Measurements from ENCODE around the gene NPHP3. TPM values are rescaled to one million over a fixed set of nuclear protein-coding genes. Genes with fewer than 3 reads are reported as not detected.
A peak's percentile ranks its signal among the peaks of the same experiment; 100 is the strongest.

Gene NPHP3
- total RNA-seq, 1 donor from 2014 or later = 32.0 TPM

DNA sequence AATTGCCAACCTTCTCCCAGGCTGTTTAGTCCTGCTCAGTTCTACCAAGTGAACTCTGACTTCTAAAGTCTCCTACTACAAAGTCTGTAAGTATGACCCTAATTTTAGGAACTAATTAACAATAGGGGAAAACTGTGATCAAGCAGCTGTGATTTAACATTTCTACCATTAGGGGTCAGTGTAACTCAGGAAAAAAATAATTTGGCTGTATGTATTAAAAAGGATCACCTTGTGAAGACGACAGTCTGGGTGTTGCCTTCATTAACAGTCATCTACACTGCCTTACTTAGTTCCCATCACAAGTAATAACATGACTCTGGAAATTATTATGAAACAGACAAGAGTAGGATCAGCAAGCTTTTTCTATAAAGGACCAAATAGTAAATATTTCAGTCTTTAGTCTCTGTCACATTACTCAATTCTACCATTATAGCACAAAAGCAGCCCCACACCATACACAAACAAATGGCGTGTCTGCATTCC, 4.2 kb upstream of the NPHP3 start:
- Histone ChIP-seq H3K4me3 (ENCODE audit: insufficient read depth, low read depth, low read length) (no peak overlapping the region), H3K4me2 (ENCODE audit: low read length) (no peak overlapping the region), H3K79me2 (ENCODE audit: insufficient read depth, low read length) (peaks cover 5% of the 10 kb centered on the region), H3K27me3 (ENCODE audit: insufficient read depth, low read length) (peaks cover 4% of the 10 kb centered on the region), H3K4me1 (ENCODE audit: insufficient read depth, low read length) (peaks cover 7% of the 10 kb centered on the region), H3K36me3 (ENCODE audit: insufficient read depth, low read length) (no peaks in the 10 kb centered on the region), H3K27ac (ENCODE audit: low read depth, low read length) (no peak overlapping the region), H4K20me1 (ENCODE audit: insufficient read depth, low read length) (peaks cover 3% of the 10 kb centered on the region), H3K9me3 (ENCODE audit: insufficient read depth, low read depth, low read length) (no peaks in the 10 kb centered on the region), H3K9ac (ENCODE audit: low read length) (no peak overlapping the region), H2AFZ (ENCODE audit: low read depth, low read length) (peak overlapping the region; percentile 19)
- Mint-ChIP-seq H3K4me1 (ENCODE audit: low read depth, unreplicated experiment) (peaks cover 9% of the 10 kb centered on the region), H3K9me3 (ENCODE audit: unreplicated experiment) (no peaks in the 10 kb centered on the region), H3K27ac (ENCODE audit: unreplicated experiment) (no peak overlapping the region), H3K36me3 (ENCODE audit: low read depth, unreplicated experiment) (no peaks in the 10 kb centered on the region), H3K4me3 (ENCODE audit: unreplicated experiment) (no peak overlapping the region), H3K27me3 (ENCODE audit: low read depth, unreplicated experiment) (no peaks in the 10 kb centered on the region)
- DNase-seq (ENCODE audit: low read depth) = no peak
- TF ChIP-seq EZH2 (IDR thresholded peaks at IDR 0.05; ENCODE audit: insufficient read depth, low read length) = no peak
- TF ChIP-seq, protein P1, sequence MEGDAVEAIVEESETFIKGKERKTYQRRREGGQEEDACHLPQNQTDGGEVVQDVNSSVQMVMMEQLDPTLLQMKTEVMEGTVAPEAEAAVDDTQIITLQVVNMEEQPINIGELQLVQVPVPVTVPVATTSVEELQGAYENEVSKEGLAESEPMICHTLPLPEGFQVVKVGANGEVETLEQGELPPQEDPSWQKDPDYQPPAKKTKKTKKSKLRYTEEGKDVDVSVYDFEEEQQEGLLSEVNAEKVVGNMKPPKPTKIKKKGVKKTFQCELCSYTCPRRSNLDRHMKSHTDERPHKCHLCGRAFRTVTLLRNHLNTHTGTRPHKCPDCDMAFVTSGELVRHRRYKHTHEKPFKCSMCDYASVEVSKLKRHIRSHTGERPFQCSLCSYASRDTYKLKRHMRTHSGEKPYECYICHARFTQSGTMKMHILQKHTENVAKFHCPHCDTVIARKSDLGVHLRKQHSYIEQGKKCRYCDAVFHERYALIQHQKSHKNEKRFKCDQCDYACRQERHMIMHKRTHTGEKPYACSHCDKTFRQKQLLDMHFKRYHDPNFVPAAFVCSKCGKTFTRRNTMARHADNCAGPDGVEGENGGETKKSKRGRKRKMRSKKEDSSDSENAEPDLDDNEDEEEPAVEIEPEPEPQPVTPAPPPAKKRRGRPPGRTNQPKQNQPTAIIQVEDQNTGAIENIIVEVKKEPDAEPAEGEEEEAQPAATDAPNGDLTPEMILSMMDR (IDR thresholded peaks at IDR 0.05; ENCODE audit: insufficient read depth, low read depth, low read length) = peak; percentile 81
- FAIRE-seq = peak; percentile 50

GRCh38 chr3:132723024-132723950, 1.1 kb upstream of the NPHP3 start:
- peak overlapping the region; percentile 93 for H2AFZ ChIP-seq (ENCODE audit: low read depth, low read length)
- H3K27me3 ChIP-seq (ENCODE audit: insufficient read depth, low read length) = no peaks in the 10 kb centered on the region
- H3K4me3 ChIP-seq (ENCODE audit: insufficient read depth, low read depth, low read length) = peak overlapping the region; percentile 69
- Mint-ChIP-seq H3K27ac (ENCODE audit: unreplicated experiment) (peak overlapping the region; percentile 42), H3K36me3 (ENCODE audit: low read depth, unreplicated experiment) (peaks cover 3% of the 10 kb centered on the region), H3K4me3 (ENCODE audit: unreplicated experiment) (peak overlapping the region; percentile 90), H3K27me3 (ENCODE audit: low read depth, unreplicated experiment) (no peaks in the 10 kb centered on the region), H3K4me1 (ENCODE audit: low read depth, unreplicated experiment) (peaks cover 24% of the 10 kb centered on the region), H3K9me3 (ENCODE audit: unreplicated experiment) (no peaks in the 10 kb centered on the region)
- TF ChIP-seq, protein P1 (IDR thresholded peaks at IDR 0.05; ENCODE audit: insufficient read depth, low read depth, low read length) = no peak
- TF ChIP-seq EZH2 (IDR thresholded peaks at IDR 0.05; ENCODE audit: insufficient read depth, low read length) = no peak
- H3K27ac ChIP-seq (ENCODE audit: low read depth, low read length) = peak overlapping the region; percentile 55
- H3K79me2 ChIP-seq (ENCODE audit: insufficient read depth, low read length) = peaks cover 23% of the 10 kb centered on the region
- H3K4me1 ChIP-seq (ENCODE audit: insufficient read depth, low read length) = peaks cover 13% of the 10 kb centered on the region
- H3K36me3 ChIP-seq (ENCODE audit: insufficient read depth, low read length) = no peaks in the 10 kb centered on the region
- peak overlapping the region; percentile 72 for H3K9ac ChIP-seq (ENCODE audit: low read length)
- DNase-seq (ENCODE audit: low read depth) (peak; percentile 72), FAIRE-seq (peak; percentile 54)
- peak overlapping the region; percentile 83 for H3K4me2 ChIP-seq (ENCODE audit: low read length)
- peaks cover 16% of the 10 kb centered on the region for H4K20me1 ChIP-seq (ENCODE audit: insufficient read depth, low read length)
- no peaks in the 10 kb centered on the region for H3K9me3 ChIP-seq (ENCODE audit: insufficient read depth, low read depth, low read length)

All from astrocyte (in vitro differentiated cells and primary cell).